Keratinocyte (primary cell): Measurements from ENCODE around the gene PHPT1. TPM values are rescaled to one million over a fixed set of nuclear protein-coding genes. Genes with fewer than 3 reads are reported as not detected.

Experiments used
- DNase-seq: peaks from one replicate; pipeline ENCODE4 v3.0.0-alpha.2; 2011; ENCODE audit warnings: low read depth, missing footprints, low spot score
- FAIRE-seq: peaks from 2 replicates; lab custom pipeline; 2011; peaks lifted over from hg19 to GRCh38; lab: Jason Lieb, UNC
- H2AFZ ChIP-seq: 2 replicates; pipeline ENCODE4 v1.6.0; 2012; ENCODE audit warnings: low read length, control low read depth, inconsistent platforms; ENCODE audit not compliant: control insufficient read depth
- H3K27ac ChIP-seq: 2 replicates; pipeline ENCODE4 v1.5.1; 2011; ENCODE audit warnings: low read length; ENCODE audit not compliant: control insufficient read depth, insufficient read depth
- H3K27me3 ChIP-seq: 3 replicates; pipeline ENCODE4 v1.6.0; 2011; ENCODE audit warnings: low read length; ENCODE audit not compliant: control insufficient read depth, insufficient read depth; ENCODE audit errors: extremely low read depth
- H3K36me3 ChIP-seq, 2 experiments: 2 replicates in 1 of 2; 3 replicates in 1 of 2; pipeline ENCODE4 v1.5.1; 2011; ENCODE audit warnings: low read length in 2 of 2, mild to moderate bottlenecking in 1 of 2; ENCODE audit not compliant: control insufficient read depth in 2 of 2, insufficient read depth in 2 of 2; ENCODE audit errors: extremely low read depth in 1 of 2
- H3K4me1 ChIP-seq: 3 replicates; pipeline ENCODE4 v1.5.1; 2011; ENCODE audit warnings: low read length; ENCODE audit not compliant: control insufficient read depth, insufficient read depth; ENCODE audit errors: extremely low read depth
- H3K4me2 ChIP-seq: 3 replicates; pipeline ENCODE4 v1.6.0; 2011; ENCODE audit warnings: low read depth, low read length; ENCODE audit not compliant: control insufficient read depth, insufficient read depth; ENCODE audit errors: extremely low read depth
- H3K4me3 ChIP-seq, 3 experiments: fragments of 200-600 bp in 1 of 3; sonication (generic) in 1 of 3; 2 replicates in 2 of 3; 3 replicates in 1 of 3; pipeline ENCODE4 v1.5.1; 2011 to 2016; ENCODE audit warnings: low read length in 3 of 3, mild to moderate bottlenecking in 3 of 3, control low read depth in 2 of 3, inconsistent platforms in 1 of 3, low read depth in 1 of 3, mixed read lengths in 1 of 3, mixed run types in 1 of 3, moderate library complexity in 1 of 3; ENCODE audit not compliant: control insufficient read depth in 2 of 3, insufficient read depth in 2 of 3; ENCODE audit errors: extremely low read depth in 1 of 3
- H3K79me2 ChIP-seq: 2 replicates; pipeline ENCODE4 v1.6.0; 2012; ENCODE audit warnings: low read length; ENCODE audit not compliant: control insufficient read depth, insufficient read depth
- H3K9ac ChIP-seq: 3 replicates; pipeline ENCODE4 v1.6.0; 2011; ENCODE audit warnings: low read length; ENCODE audit not compliant: control insufficient read depth, insufficient read depth; ENCODE audit errors: extremely low read depth
- H3K9me1 ChIP-seq: 3 replicates; pipeline ENCODE4 v1.6.0; 2011; ENCODE audit warnings: low read length; ENCODE audit not compliant: control insufficient read depth, insufficient read depth; ENCODE audit errors: extremely low read depth
- H3K9me3 ChIP-seq: 2 replicates; pipeline ENCODE4 v1.5.1; 2012; ENCODE audit warnings: low read depth, low read length; ENCODE audit not compliant: control insufficient read depth
- H4K20me1 ChIP-seq: 3 replicates; pipeline ENCODE4 v1.6.0; 2011; ENCODE audit warnings: low read length; ENCODE audit not compliant: control insufficient read depth, insufficient read depth; ENCODE audit errors: extremely low read depth
- EZH2 ChIP-seq: IDR thresholded peaks from one replicate; pipeline ENCODE4 v1.6.1; 2012; ENCODE audit warnings: inconsistent platforms, mild to moderate bottlenecking, low read length, moderate library complexity
- dilution Hi-C: fragments of 300-500 bp; cut with MboI; formaldehyde crosslinking; loops from one replicate; pipeline ENCODE4 v1.7.0; 2020; ENCODE audit warnings: low sequenced_read_pairs; ENCODE audit not compliant: extremely low pct_ligation_motif_present
- polyA plus RNA-seq, 5 experiments: library from polyadenylated mRNA; depleted of rRNA in 3 of 5; stranded (reverse) in 3 of 5; stranded (forward) in 1 of 5; unstranded in 1 of 5; fragments of >200 nt; gene quantifications; 1 replicate in 1 of 5; 2 replicates in 3 of 5; 3 replicates in 1 of 5; pipeline versions ENCODE4 v1.2.1 to v1.2.3, GENCODE V29; 2011 to 2012; ENCODE audit warnings: missing spikeins in 2 of 5, low read depth in 1 of 5, low replicate concordance in 1 of 5
- TF ChIP-seq, protein P1 (sequence below), 3 experiments: IDR thresholded peaks in 1 of 3; conservative IDR thresholded peaks in 1 of 3; optimal IDR thresholded peaks in 1 of 3; 2 replicates in 2 of 3; 3 replicates in 1 of 3; pipeline versions ENCODE3 to v1.5.1; 2011; ENCODE audit warnings: low read length in 3 of 3, mild to moderate bottlenecking in 3 of 3, moderate library complexity in 2 of 3, control low read depth in 1 of 3, inconsistent platforms in 1 of 3; ENCODE audit not compliant: insufficient read depth in 2 of 3; ENCODE audit errors: extremely low read depth in 1 of 3

The PHPT1 gene
- polyA plus RNA-seq, 1 donor (not counting 4 experiments of a cell fraction or from before 2014, with no cell fraction given), result 68.8 TPM

DNA sequence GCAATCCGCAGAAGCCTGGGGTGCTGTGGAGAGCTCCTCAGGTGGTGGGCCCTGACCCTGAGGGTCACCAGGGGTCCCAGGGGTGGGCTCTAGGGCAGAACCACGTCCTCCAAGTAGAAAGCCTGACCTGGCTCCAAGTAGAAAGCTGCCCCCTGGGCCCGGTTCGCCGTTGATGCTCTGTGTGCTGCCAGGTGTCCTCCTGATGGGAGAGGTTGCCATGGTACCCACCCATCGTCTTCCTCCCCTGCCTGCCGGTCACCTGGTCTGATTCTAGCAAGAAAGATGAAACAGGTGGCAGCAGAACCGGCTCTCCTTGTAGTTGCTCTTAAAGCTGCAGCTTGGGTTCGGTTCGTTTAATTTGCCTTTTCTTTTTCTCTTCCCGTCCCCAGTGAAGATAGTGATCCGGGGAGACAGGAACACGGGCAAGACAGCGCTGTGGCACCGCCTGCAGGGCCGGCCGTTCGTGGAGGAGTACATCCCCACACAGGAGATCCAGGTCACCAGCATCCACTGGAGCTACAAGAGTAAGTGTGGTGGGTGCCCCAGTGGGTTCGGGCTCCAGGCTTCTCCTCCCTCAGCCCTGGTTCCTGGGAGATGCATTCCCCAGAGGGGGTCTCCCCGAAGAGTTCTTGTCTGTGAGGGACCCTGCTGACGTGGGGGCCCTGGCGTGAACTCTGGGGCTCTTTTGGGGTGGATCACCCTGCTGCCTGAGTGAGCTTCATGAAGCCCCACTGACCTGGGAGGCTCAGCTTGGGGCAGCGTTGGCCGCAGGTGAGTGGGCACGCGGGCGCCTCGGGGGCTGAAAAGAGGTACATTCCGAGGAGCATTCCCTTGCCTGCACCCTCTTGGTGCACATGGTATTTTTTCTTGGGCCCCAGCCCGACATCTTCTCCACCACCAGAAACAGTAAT lies 25.8 kb upstream of the PHPT1 start:
- Histone ChIP-seq H3K79me2 (peaks cover 18% of the 10 kb centered on the region), H3K4me2 (no peak overlapping the region), H4K20me1 (no peaks in the 10 kb centered on the region), H3K9me1 (no peaks in the 10 kb centered on the region), H3K4me3 (no peak overlapping the region), H3K4me1 (no peaks in the 10 kb centered on the region), H2AFZ (no peak overlapping the region), H3K36me3 (peaks cover 14 to 21% of the 10 kb centered on the region in 2 experiments), H3K9ac (no peak overlapping the region), H3K27me3 (no peaks in the 10 kb centered on the region), H3K27ac (no peak overlapping the region), H3K9me3 (no peaks in the 10 kb centered on the region)
- dilution Hi-C loops, result loop anchor here (25.0 kb wide), 1 partner anchor 114 kb away; the partner anchor contains the start of genes C8G and FBXW5
- DNase-seq (no peak), FAIRE-seq (no peak)
- TF ChIP-seq, protein P1, sequence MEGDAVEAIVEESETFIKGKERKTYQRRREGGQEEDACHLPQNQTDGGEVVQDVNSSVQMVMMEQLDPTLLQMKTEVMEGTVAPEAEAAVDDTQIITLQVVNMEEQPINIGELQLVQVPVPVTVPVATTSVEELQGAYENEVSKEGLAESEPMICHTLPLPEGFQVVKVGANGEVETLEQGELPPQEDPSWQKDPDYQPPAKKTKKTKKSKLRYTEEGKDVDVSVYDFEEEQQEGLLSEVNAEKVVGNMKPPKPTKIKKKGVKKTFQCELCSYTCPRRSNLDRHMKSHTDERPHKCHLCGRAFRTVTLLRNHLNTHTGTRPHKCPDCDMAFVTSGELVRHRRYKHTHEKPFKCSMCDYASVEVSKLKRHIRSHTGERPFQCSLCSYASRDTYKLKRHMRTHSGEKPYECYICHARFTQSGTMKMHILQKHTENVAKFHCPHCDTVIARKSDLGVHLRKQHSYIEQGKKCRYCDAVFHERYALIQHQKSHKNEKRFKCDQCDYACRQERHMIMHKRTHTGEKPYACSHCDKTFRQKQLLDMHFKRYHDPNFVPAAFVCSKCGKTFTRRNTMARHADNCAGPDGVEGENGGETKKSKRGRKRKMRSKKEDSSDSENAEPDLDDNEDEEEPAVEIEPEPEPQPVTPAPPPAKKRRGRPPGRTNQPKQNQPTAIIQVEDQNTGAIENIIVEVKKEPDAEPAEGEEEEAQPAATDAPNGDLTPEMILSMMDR (optimal IDR thresholded peaks at IDR 0.05 in 1 of 3, IDR thresholded peaks at IDR 0.05 in 1 of 3, conservative IDR thresholded peaks at IDR 0.05 in 1 of 3; ENCODE audit: extremely low read depth in 1 of 3, insufficient read depth in 2 of 3, low read length in 3 of 3), result no peak
- TF ChIP-seq EZH2, result no peak

DNA sequence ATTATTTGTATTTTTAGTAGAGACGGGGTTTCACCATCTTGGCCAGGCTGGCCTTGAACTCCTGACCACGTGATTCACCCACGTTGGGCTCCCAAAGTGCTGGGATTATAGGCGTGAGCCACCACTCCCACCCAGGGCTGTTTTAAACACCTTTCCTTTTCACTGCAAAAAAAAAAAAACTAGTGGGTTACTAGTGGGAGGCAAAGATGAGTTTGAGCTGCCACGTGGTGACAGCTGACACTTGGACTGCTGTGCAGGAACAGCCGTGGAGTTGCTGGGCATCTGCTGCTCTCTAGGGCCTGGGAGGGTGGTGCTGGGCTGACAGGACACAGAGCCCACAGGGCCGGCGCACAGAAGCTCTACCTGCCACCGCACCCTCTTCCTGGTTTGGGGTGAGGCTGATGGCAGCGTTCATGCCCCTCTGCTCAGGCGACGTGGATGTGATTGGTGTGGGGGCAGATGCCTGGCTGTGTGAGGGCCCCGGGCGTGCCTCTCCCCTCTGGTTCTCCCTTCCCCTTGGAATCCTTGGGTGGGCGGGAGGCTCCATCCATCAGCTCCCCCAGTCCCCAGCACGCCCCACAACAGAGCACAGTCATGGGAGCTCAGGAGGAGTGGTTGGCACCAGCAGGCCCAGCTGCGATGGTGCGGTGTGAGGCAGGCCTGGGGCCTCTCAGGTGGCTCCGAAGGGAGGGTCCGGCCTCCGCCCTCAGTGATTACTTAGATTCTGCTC lies 24.5 kb upstream of the PHPT1 start:
- dilution Hi-C loops, result loop anchor here (25.0 kb wide), 1 partner anchor 113 kb away; the partner anchor contains the start of genes C8G and FBXW5
- Histone ChIP-seq H3K27ac (no peak overlapping the region), H3K4me2 (no peak overlapping the region), H3K9me1 (no peaks in the 10 kb centered on the region), H3K79me2 (peaks cover 15% of the 10 kb centered on the region), H2AFZ (no peak overlapping the region), H3K27me3 (no peaks in the 10 kb centered on the region), H4K20me1 (no peaks in the 10 kb centered on the region), H3K4me3 (no peak overlapping the region), H3K9me3 (no peaks in the 10 kb centered on the region), H3K36me3 (peaks cover 21% of the 10 kb centered on the region in 2 experiments), H3K9ac (no peak overlapping the region), H3K4me1 (no peaks in the 10 kb centered on the region)
- DNase-seq, result no peak
- no peak for FAIRE-seq
- TF ChIP-seq, protein P1 (optimal IDR thresholded peaks at IDR 0.05 in 1 of 3, IDR thresholded peaks at IDR 0.05 in 1 of 3, conservative IDR thresholded peaks at IDR 0.05 in 1 of 3; ENCODE audit: extremely low read depth in 1 of 3, insufficient read depth in 2 of 3, low read length in 3 of 3), result no peak
- no peak for TF ChIP-seq EZH2
